PC-3 (cell line): Measurements from ENCODE around the gene NPFFR1. TPM values are rescaled to one million over a fixed set of nuclear protein-coding genes. Genes with fewer than 3 reads are reported as not detected.

Source experiments
- ATAC-seq: fragments of 200-7000 bp; cut with Tn5 transposase; 2 replicates; pipeline ENCODE4 v1.9.1; 2020; ENCODE audit warnings: mild to moderate bottlenecking, moderate library complexity
- BruUV-seq: library from RNA; stranded (reverse); fragments of 400-500 nt; replicated peaks from 2 replicates; lab custom pipeline; 2021; lab: Mats Ljungman, UMichigan
- CTCF ChIA-PET: fragments of 300-600 bp; sonication (Branson Sonifier 250); formaldehyde crosslinking; loops from one replicate; lab custom pipeline; 2022; ENCODE audit warnings: antibody characterized with exemption; lab: Charles Lee
- POLR2A ChIA-PET: fragments of 300-600 bp; sonication (Branson Sonifier 250); formaldehyde crosslinking; loops from one replicate; lab custom pipeline; 2022; ENCODE audit warnings: antibody characterized with exemption; ENCODE audit not compliant: unreplicated experiment; lab: Charles Lee
- DNase-seq: peaks from one replicate; pipeline ENCODE4 v3.0.0-alpha.2; 2015
- H2AFZ ChIP-seq: fragments of 300-600 bp; sonication (generic); 2 replicates; pipeline ENCODE4 v1.6.0; 2016; ENCODE audit warnings: antibody characterized with exemption, low read length
- H3F3A ChIP-seq: fragments of 300-600 bp; sonication (generic); one replicate; pipeline ENCODE4 v1.6.0; 2017; ENCODE audit warnings: antibody characterized with exemption, low read length, control low read depth, mild to moderate bottlenecking; ENCODE audit not compliant: unreplicated experiment
- H3K27ac ChIP-seq: fragments of 300-600 bp; sonication (generic); 2 replicates; pipeline ENCODE4 v1.5.1; 2016; ENCODE audit warnings: mild to moderate bottlenecking, low read length
- H3K27me3 ChIP-seq: fragments of 300-600 bp; sonication (generic); 2 replicates; pipeline ENCODE4 v1.6.1; 2016; ENCODE audit warnings: low read length, mixed read lengths
- H3K36me3 ChIP-seq: fragments of 300-600 bp; sonication (generic); 2 replicates; pipeline ENCODE4 v1.6.1; 2016; ENCODE audit warnings: low read depth, mixed run types, low read length, mixed read lengths
- H3K4me1 ChIP-seq: fragments of 300-600 bp; sonication (generic); 2 replicates; pipeline ENCODE4 v1.5.1; 2016; ENCODE audit warnings: low read length; ENCODE audit not compliant: insufficient read depth
- H3K4me2 ChIP-seq: fragments of 300-600 bp; sonication (generic); 2 replicates; pipeline ENCODE4 v1.6.0; 2016; ENCODE audit warnings: low read length
- H3K4me3 ChIP-seq: fragments of 300-600 bp; sonication (generic); 2 replicates; pipeline ENCODE4 v1.5.1; 2016; ENCODE audit warnings: mild to moderate bottlenecking, low read length, mixed read lengths
- H3K79me2 ChIP-seq: fragments of 300-600 bp; sonication (generic); 2 replicates; pipeline ENCODE4 v1.6.1; 2017; ENCODE audit warnings: low read length, mixed read lengths
- H3K9ac ChIP-seq: fragments of 300-600 bp; sonication (generic); 2 replicates; pipeline ENCODE4 v1.6.0; 2016; ENCODE audit warnings: mild to moderate bottlenecking, low read length
- H3K9me2 ChIP-seq: fragments of 300-600 bp; sonication (generic); replicated peaks from 2 replicates; pipeline ENCODE4 v1.6.1; 2016; ENCODE audit warnings: mixed run types, low read length, mixed read lengths
- H3K9me3 ChIP-seq: fragments of 300-600 bp; sonication (generic); 2 replicates; pipeline ENCODE4 v1.6.1; 2016; ENCODE audit warnings: low read length, mixed read lengths
- H4K20me1 ChIP-seq: fragments of 300-600 bp; sonication (generic); 2 replicates; pipeline ENCODE4 v1.6.1; 2016; ENCODE audit warnings: low read length, mixed read lengths
- CTCF ChIP-seq: fragments of 300-600 bp; sonication (generic); conservative IDR thresholded peaks from 2 replicates; pipeline ENCODE4 v1.5.1; 2017; ENCODE audit warnings: antibody characterized with exemption, low read depth, mild to moderate bottlenecking, low read length
- EZH2 ChIP-seq: fragments of 300-600 bp; sonication (generic); IDR thresholded peaks from one replicate; pipeline ENCODE4 v1.6.1; 2017; ENCODE audit warnings: antibody characterized with exemption, mild to moderate bottlenecking, low read length; ENCODE audit not compliant: unreplicated experiment
- EZH2phosphoT487 ChIP-seq: fragments of 300-600 bp; sonication (generic); IDR thresholded peaks from 2 replicates; pipeline ENCODE4 v1.6.1; 2018; ENCODE audit warnings: mild to moderate bottlenecking, antibody characterized with exemption, low read length, borderline replicate concordance
- intact Hi-C: fragments of 100-400 bp; cut with micrococcal nuclease; formaldehyde crosslinking; loops from 2 replicates; pipeline ENCODE4 v1.9.0; 2023
- total RNA-seq: library from RNA; depleted of rRNA; stranded (reverse); fragments of >200 nt; gene quantifications from 2 replicates; pipeline ENCODE4 v1.2.3, GENCODE V29; 2014

NPFFR1 gene
- total RNA-seq, 1 experiment from 2014 or later: not detected

- Histone ChIP-seq H3K9me2 (no peaks in the 10 kb centered on the region), H3K9me3 (no peaks in the 10 kb centered on the region), H3K4me2 (no peak overlapping the region), H3F3A (no peaks in the 10 kb centered on the region), H4K20me1 (no peaks in the 10 kb centered on the region), H3K36me3 (no peaks in the 10 kb centered on the region), H3K79me2 (no peaks in the 10 kb centered on the region), H3K4me3 (no peak overlapping the region), H3K4me1 (no peaks in the 10 kb centered on the region), H3K27me3 (peaks cover 7% of the 10 kb centered on the region), H3K27ac (no peak overlapping the region), H2AFZ (no peak overlapping the region), H3K9ac (no peak overlapping the region)
- ATAC-seq (no peak), DNase-seq (no peak)
- TF ChIP-seq CTCF: no peak
- no peak for TF ChIP-seq EZH2phosphoT487
- TF ChIP-seq EZH2: no peak
- intact Hi-C loops: no loop called here
- ChIA-PET CTCF (no interaction called here), POLR2A (no interaction called here)
- no TSS peak for BruUV-seq
These were observed 6.3 kb downstream of the NPFFR1 start for GRCh38 chr10:70277396-70278030.

GRCh38 chr10:70274643-70275042, 9.2 kb downstream of the NPFFR1 start:
- H4K20me1 ChIP-seq: no peaks in the 10 kb centered on the region
- TF ChIP-seq EZH2phosphoT487 (no peak), EZH2 (no peak), CTCF (no peak)
- H3K9me2 ChIP-seq: no peaks in the 10 kb centered on the region
- DNase-seq (no peak), ATAC-seq (no peak)
- H3K4me2 ChIP-seq: no peak overlapping the region
- H3K27ac ChIP-seq: no peak overlapping the region
- H3K4me3 ChIP-seq: no peak overlapping the region
- H3F3A ChIP-seq: no peaks in the 10 kb centered on the region
- H3K9ac ChIP-seq: no peak overlapping the region
- no peaks in the 10 kb centered on the region for H3K4me1 ChIP-seq
- intact Hi-C loops: loop anchor here (5.0 kb wide), 1 partner anchor 58 kb away; no protein-coding TSS in a partner anchor
- no peaks in the 10 kb centered on the region for H3K36me3 ChIP-seq
- no peaks in the 10 kb centered on the region for H3K9me3 ChIP-seq
- H2AFZ ChIP-seq: no peak overlapping the region
- no TSS peak for BruUV-seq
- ChIA-PET POLR2A (interaction anchor here (0.7 kb wide), 1 partner anchor 88 kb away, joined by 3 read pairs; no protein-coding TSS in a partner anchor), CTCF (no interaction called here)
- H3K79me2 ChIP-seq: no peaks in the 10 kb centered on the region
- H3K27me3 ChIP-seq: no peaks in the 10 kb centered on the region

- Histone ChIP-seq H3K4me3 (peak overlapping the region; percentile 32; the same call in 1 of the 2 replicates), H3K79me2 (no peaks in the 10 kb centered on the region), H4K20me1 (no peaks in the 10 kb centered on the region), H3K27me3 (no peaks in the 10 kb centered on the region), H3K4me1 (peaks cover 2% of the 10 kb centered on the region; the same call in 1 of the 2 replicates), H2AFZ (peak overlapping the region; percentile 31; the same call in 1 of the 2 replicates), H3K27ac (no peak overlapping the region), H3K36me3 (no peaks in the 10 kb centered on the region), H3K9me2 (no peaks in the 10 kb centered on the region), H3K9me3 (no peaks in the 10 kb centered on the region), H3K4me2 (peak overlapping the region; percentile 58), H3F3A (no peaks in the 10 kb centered on the region), H3K9ac (no peak overlapping the region)
- no TSS peak for BruUV-seq
- DNase-seq: peak; percentile 69
- peak; percentile 78 for ATAC-seq
- ChIA-PET CTCF (interaction anchor here (0.6 to 2.3 kb wide), 6 partner anchors 40 to 132 kb away, joined by 3 to 17 read pairs (median 6); partner anchors contain the start of gene PPA1), POLR2A (interaction anchor here (0.6 kb wide), 1 partner anchor 51 kb away, joined by 3 read pairs; no protein-coding TSS in a partner anchor)
- no peak for TF ChIP-seq EZH2phosphoT487
- peak; percentile 90 for TF ChIP-seq CTCF
- no peak for TF ChIP-seq EZH2
- intact Hi-C loops: loop anchor here (1.0 to 5.0 kb wide), 4 partner anchors 50 to 114 kb away; no protein-coding TSS in a partner anchor
These were observed 10.9 kb downstream of the NPFFR1 start for GRCh38 chr10:70272925-70273316.
